BLaER1 (cell line): ENCODE results near the gene SSTR1.

Source experiments
- H3K27ac ChIP-seq: shearing (Covaris generic); formaldehyde crosslinking; 2 replicates; pipeline ENCODE4 v1.8.1; 2022
- H3K27me3 ChIP-seq: shearing (Covaris generic); formaldehyde crosslinking; 2 replicates; pipeline ENCODE4 v1.8.1; 2022
- H3K36me3 ChIP-seq: shearing (Covaris generic); formaldehyde crosslinking; 2 replicates; pipeline ENCODE4 v1.8.1; 2022
- H3K4me1 ChIP-seq: shearing (Covaris generic); formaldehyde crosslinking; 2 replicates; pipeline ENCODE4 v1.8.1; 2022
- H3K4me2 ChIP-seq: shearing (Covaris generic); formaldehyde crosslinking; 2 replicates; pipeline ENCODE4 v1.8.1; 2022
- H3K4me3 ChIP-seq: shearing (Covaris generic); formaldehyde crosslinking; 2 replicates; pipeline ENCODE4 v1.8.1; 2022
- H3K9ac ChIP-seq: shearing (Covaris generic); formaldehyde crosslinking; 2 replicates; pipeline ENCODE4 v1.8.1; 2022
- H3K9me3 ChIP-seq: shearing (Covaris generic); formaldehyde crosslinking; 2 replicates; pipeline ENCODE4 v1.8.1; 2022
- H4K20me1 ChIP-seq: shearing (Covaris generic); formaldehyde crosslinking; 2 replicates; pipeline ENCODE4 v1.8.1; 2022
- Cebpa-rat ChIP-seq: shearing (Covaris generic); IDR thresholded peaks from 2 replicates; pipeline ENCODE4 v1.8.1; 2022

SSTR1 gene

GRCh38 chr14:38207736-38208617 lies at the start of gene SSTR1:
SSTR1 (plus strand) TSS chr14:38207904; CDS start chr14:38209390, 1,486 bp downstream.
- Histone ChIP-seq H3K27ac (no peak within 1 kb of the TSS), H3K4me3 (no peak within 1 kb of the TSS), H3K9me3 (peaks cover 59% of the 10 kb centered on the region), H3K9ac (no peak within 1 kb of the TSS), H3K4me1 (no peaks in the 10 kb centered on the region), H3K4me2 (no peak within 1 kb of the TSS), H3K27me3 (peaks cover 21% of the 10 kb centered on the region), H4K20me1 (no peaks in the 10 kb centered on the region), H3K36me3 (no peaks in the 10 kb centered on the region)
- no peak for TF ChIP-seq Cebpa-rat

- Histone ChIP-seq H3K9me3 (no peaks in the 10 kb centered on the region), H3K27me3 (no peaks in the 10 kb centered on the region), H3K4me2 (no peak overlapping the region), H3K27ac (no peak overlapping the region), H4K20me1 (no peaks in the 10 kb centered on the region), H3K4me3 (no peak overlapping the region), H3K9ac (no peak overlapping the region), H3K36me3 (no peaks in the 10 kb centered on the region), H3K4me1 (no peaks in the 10 kb centered on the region)
- TF ChIP-seq Cebpa-rat = no peak
Observed at GRCh38 chr14:38158468-38158867, 49.2 kb upstream of the SSTR1 start.

- Histone ChIP-seq H3K4me2 (no peak overlapping the region), H3K9ac (no peak overlapping the region), H3K27ac (no peak overlapping the region), H3K4me1 (no peaks in the 10 kb centered on the region), H3K9me3 (no peaks in the 10 kb centered on the region), H4K20me1 (no peaks in the 10 kb centered on the region), H3K36me3 (no peaks in the 10 kb centered on the region), H3K4me3 (no peak overlapping the region), H3K27me3 (no peaks in the 10 kb centered on the region)
- no peak for TF ChIP-seq Cebpa-rat
Observed at GRCh38 chr14:38168416-38168815, 39.3 kb upstream of the SSTR1 start.

GRCh38 chr14:38171197-38171596 lies 36.5 kb upstream of the SSTR1 start:
- Histone ChIP-seq H4K20me1 (no peaks in the 10 kb centered on the region), H3K27ac (no peak overlapping the region), H3K27me3 (no peaks in the 10 kb centered on the region), H3K36me3 (no peaks in the 10 kb centered on the region), H3K4me3 (no peak overlapping the region), H3K4me1 (no peaks in the 10 kb centered on the region), H3K9ac (no peak overlapping the region), H3K9me3 (no peaks in the 10 kb centered on the region), H3K4me2 (no peak overlapping the region)
- no peak for TF ChIP-seq Cebpa-rat

GRCh38 chr14:38174711-38175110 lies 33.0 kb upstream of the SSTR1 start:
- Histone ChIP-seq H3K27ac (no peak overlapping the region), H3K4me1 (no peaks in the 10 kb centered on the region), H3K36me3 (no peaks in the 10 kb centered on the region), H3K4me2 (no peak overlapping the region), H3K9me3 (peaks cover 5% of the 10 kb centered on the region), H3K27me3 (no peaks in the 10 kb centered on the region), H3K4me3 (no peak overlapping the region), H4K20me1 (no peaks in the 10 kb centered on the region), H3K9ac (no peak overlapping the region)
- no peak for TF ChIP-seq Cebpa-rat

- peaks cover 12% of the 10 kb centered on the region for H3K9me3 ChIP-seq
- H3K36me3 ChIP-seq = no peaks in the 10 kb centered on the region
- H4K20me1 ChIP-seq = no peaks in the 10 kb centered on the region
- no peaks in the 10 kb centered on the region for H3K27me3 ChIP-seq
- no peak overlapping the region for H3K4me3 ChIP-seq
- H3K9ac ChIP-seq = no peak overlapping the region
- TF ChIP-seq Cebpa-rat = no peak
- H3K27ac ChIP-seq = no peak overlapping the region
- H3K4me2 ChIP-seq = no peak overlapping the region
- H3K4me1 ChIP-seq = no peaks in the 10 kb centered on the region
Observed at GRCh38 chr14:38175658-38176057, 32.0 kb upstream of the SSTR1 start.

GRCh38 chr14:38176379-38176778 lies 31.3 kb upstream of the SSTR1 start:
- no peak overlapping the region for H3K9ac ChIP-seq
- no peak overlapping the region for H3K27ac ChIP-seq
- H4K20me1 ChIP-seq = no peaks in the 10 kb centered on the region
- H3K4me1 ChIP-seq = no peaks in the 10 kb centered on the region
- peaks cover 12% of the 10 kb centered on the region for H3K9me3 ChIP-seq
- no peaks in the 10 kb centered on the region for H3K27me3 ChIP-seq
- H3K4me3 ChIP-seq = no peak overlapping the region
- H3K4me2 ChIP-seq = no peak overlapping the region
- H3K36me3 ChIP-seq = no peaks in the 10 kb centered on the region
- TF ChIP-seq Cebpa-rat = no peak

- Histone ChIP-seq H4K20me1 (no peaks in the 10 kb centered on the region), H3K36me3 (no peaks in the 10 kb centered on the region), H3K4me1 (no peaks in the 10 kb centered on the region), H3K9ac (no peak overlapping the region), H3K27ac (no peak overlapping the region), H3K4me2 (no peak overlapping the region), H3K9me3 (peaks cover 10% of the 10 kb centered on the region), H3K27me3 (no peaks in the 10 kb centered on the region), H3K4me3 (no peak overlapping the region)
- TF ChIP-seq Cebpa-rat = no peak
Observed at GRCh38 chr14:38184132-38184531, 23.6 kb upstream of the SSTR1 start.

- H3K4me1 ChIP-seq = no peaks in the 10 kb centered on the region
- H3K4me2 ChIP-seq = no peak overlapping the region
- no peak overlapping the region for H3K27ac ChIP-seq
- no peaks in the 10 kb centered on the region for H3K36me3 ChIP-seq
- no peaks in the 10 kb centered on the region for H3K27me3 ChIP-seq
- TF ChIP-seq Cebpa-rat = no peak
- H3K9me3 ChIP-seq = no peaks in the 10 kb centered on the region
- no peak overlapping the region for H3K9ac ChIP-seq
- no peaks in the 10 kb centered on the region for H4K20me1 ChIP-seq
- no peak overlapping the region for H3K4me3 ChIP-seq
Observed at GRCh38 chr14:38185671-38186070, 22.0 kb upstream of the SSTR1 start.

GRCh38 chr14:38186216-38186615 lies 21.5 kb upstream of the SSTR1 start:
- H3K4me3 ChIP-seq = no peak overlapping the region
- H4K20me1 ChIP-seq = no peaks in the 10 kb centered on the region
- H3K9ac ChIP-seq = no peak overlapping the region
- H3K36me3 ChIP-seq = no peaks in the 10 kb centered on the region
- H3K9me3 ChIP-seq = no peaks in the 10 kb centered on the region
- no peak overlapping the region for H3K27ac ChIP-seq
- no peak overlapping the region for H3K4me2 ChIP-seq
- H3K4me1 ChIP-seq = no peaks in the 10 kb centered on the region
- no peaks in the 10 kb centered on the region for H3K27me3 ChIP-seq
- no peak for TF ChIP-seq Cebpa-rat
